HL-60 (cell line): ENCODE results near the gene SP2.
A peak's percentile ranks its signal among the peaks of the same experiment; 100 is the strongest.

ENCODE experiments used
- DNase-seq, 2 experiments: peaks; one replicate each; pipeline ENCODE4 v3.0.0-alpha.2; 2010 to 2020; ENCODE audit warnings: low read depth in 1 of 2, low spot score in 1 of 2
- H3K27ac ChIP-seq: fragments of 250-450 bp; sonication (Bioruptor Pico); replicated peaks from 2 replicates; pipeline ENCODE4 v1.5.1; 2020; ENCODE audit warnings: mild to moderate bottlenecking, moderate library complexity
- H3K27me3 ChIP-seq: fragments of 250-450 bp; sonication (Bioruptor Pico); 2 replicates; pipeline ENCODE4 v1.5.1; 2021; ENCODE audit warnings: mild to moderate bottlenecking, moderate library complexity; ENCODE audit not compliant: insufficient read depth, poor library complexity, severe bottlenecking
- H3K4me3 ChIP-seq: replicated peaks from 2 replicates; pipeline ENCODE4 v1.5.1; 2011; ENCODE audit warnings: mild to moderate bottlenecking, control low read depth, low read length; ENCODE audit not compliant: insufficient read depth
- GABPA ChIP-seq: IDR thresholded peaks from 2 replicates; pipeline ENCODE4 v1.6.1; 2012; ENCODE audit warnings: low read depth
- POLR2AphosphoS5 ChIP-seq: IDR thresholded peaks from 2 replicates; pipeline ENCODE4 v1.6.1; 2012; ENCODE audit warnings: low read depth
- SPI1 ChIP-seq: IDR thresholded peaks from 2 replicates; pipeline ENCODE4 v1.6.1; 2012; ENCODE audit warnings: low read depth, mild to moderate bottlenecking, borderline replicate concordance
- TF ChIP-seq, protein P1 (sequence below): IDR thresholded peaks from 2 replicates; pipeline ENCODE4 v1.6.1; 2012; ENCODE audit warnings: low read depth; ENCODE audit not compliant: insufficient replicate concordance
- TF ChIP-seq, protein P2 (sequence below): IDR thresholded peaks from one replicate; pipeline ENCODE4 v1.5.1; 2011; ENCODE audit warnings: low read length, control low read depth, inconsistent platforms; ENCODE audit not compliant: insufficient read depth

The SP2 gene

DNA sequence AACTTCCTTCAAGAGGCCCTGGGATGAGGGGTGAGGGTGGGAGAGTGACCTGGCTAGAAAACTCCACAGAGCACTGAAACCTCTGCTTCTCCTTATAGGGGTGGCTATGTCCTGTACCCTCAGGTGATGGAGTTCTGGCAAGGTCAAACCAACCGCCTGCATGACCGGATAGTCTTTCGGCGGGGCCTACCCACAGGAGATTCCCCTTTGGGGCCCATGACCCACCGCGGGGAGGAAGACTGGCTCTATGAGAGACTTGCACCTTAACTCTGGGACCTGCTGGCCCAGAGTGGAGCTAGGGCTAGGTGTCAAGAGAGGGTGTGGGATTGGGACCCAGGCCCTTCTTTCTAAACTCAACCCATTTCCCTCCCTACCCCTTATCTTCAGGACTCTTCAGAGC is 50.5 kb downstream of the SP2 start:
- Histone ChIP-seq H3K27me3 (no peaks in the 10 kb centered on the region), H3K4me3 (no peak overlapping the region), H3K27ac (no peak overlapping the region)
- TF ChIP-seq SPI1 (no peak), POLR2AphosphoS5 (no peak), GABPA (no peak)
- TF ChIP-seq, protein P1, sequence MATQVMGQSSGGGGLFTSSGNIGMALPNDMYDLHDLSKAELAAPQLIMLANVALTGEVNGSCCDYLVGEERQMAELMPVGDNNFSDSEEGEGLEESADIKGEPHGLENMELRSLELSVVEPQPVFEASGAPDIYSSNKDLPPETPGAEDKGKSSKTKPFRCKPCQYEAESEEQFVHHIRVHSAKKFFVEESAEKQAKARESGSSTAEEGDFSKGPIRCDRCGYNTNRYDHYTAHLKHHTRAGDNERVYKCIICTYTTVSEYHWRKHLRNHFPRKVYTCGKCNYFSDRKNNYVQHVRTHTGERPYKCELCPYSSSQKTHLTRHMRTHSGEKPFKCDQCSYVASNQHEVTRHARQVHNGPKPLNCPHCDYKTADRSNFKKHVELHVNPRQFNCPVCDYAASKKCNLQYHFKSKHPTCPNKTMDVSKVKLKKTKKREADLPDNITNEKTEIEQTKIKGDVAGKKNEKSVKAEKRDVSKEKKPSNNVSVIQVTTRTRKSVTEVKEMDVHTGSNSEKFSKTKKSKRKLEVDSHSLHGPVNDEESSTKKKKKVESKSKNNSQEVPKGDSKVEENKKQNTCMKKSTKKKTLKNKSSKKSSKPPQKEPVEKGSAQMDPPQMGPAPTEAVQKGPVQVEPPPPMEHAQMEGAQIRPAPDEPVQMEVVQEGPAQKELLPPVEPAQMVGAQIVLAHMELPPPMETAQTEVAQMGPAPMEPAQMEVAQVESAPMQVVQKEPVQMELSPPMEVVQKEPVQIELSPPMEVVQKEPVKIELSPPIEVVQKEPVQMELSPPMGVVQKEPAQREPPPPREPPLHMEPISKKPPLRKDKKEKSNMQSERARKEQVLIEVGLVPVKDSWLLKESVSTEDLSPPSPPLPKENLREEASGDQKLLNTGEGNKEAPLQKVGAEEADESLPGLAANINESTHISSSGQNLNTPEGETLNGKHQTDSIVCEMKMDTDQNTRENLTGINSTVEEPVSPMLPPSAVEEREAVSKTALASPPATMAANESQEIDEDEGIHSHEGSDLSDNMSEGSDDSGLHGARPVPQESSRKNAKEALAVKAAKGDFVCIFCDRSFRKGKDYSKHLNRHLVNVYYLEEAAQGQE, result no peak
- TF ChIP-seq, protein P2, sequence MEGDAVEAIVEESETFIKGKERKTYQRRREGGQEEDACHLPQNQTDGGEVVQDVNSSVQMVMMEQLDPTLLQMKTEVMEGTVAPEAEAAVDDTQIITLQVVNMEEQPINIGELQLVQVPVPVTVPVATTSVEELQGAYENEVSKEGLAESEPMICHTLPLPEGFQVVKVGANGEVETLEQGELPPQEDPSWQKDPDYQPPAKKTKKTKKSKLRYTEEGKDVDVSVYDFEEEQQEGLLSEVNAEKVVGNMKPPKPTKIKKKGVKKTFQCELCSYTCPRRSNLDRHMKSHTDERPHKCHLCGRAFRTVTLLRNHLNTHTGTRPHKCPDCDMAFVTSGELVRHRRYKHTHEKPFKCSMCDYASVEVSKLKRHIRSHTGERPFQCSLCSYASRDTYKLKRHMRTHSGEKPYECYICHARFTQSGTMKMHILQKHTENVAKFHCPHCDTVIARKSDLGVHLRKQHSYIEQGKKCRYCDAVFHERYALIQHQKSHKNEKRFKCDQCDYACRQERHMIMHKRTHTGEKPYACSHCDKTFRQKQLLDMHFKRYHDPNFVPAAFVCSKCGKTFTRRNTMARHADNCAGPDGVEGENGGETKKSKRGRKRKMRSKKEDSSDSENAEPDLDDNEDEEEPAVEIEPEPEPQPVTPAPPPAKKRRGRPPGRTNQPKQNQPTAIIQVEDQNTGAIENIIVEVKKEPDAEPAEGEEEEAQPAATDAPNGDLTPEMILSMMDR, result no peak
- DNase-seq, result no peak

DNA sequence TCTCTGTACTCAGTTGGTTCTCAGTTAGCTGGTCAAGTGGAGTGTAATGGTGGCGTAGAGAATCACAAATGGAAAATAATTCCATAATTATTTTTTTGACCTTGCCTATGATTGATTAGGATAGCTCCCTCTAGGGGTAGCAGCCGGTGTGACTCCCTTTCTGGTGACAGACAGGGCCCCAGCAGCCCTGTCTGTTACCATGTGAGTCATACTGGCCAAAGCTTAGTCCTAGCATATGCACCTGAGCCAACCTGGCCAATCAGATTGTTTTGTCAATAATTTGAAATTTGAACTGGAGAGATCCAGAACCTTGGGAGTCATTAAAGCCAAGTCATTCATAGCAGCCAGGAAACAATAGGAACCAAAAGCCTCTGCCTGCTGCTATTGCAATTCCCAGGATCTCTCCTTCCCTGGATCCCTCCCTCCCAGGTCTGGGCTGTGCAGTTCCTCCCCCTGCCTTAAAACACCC is 50.9 kb downstream of the SP2 start:
- Histone ChIP-seq H3K4me3 (no peak overlapping the region), H3K27ac (no peak overlapping the region), H3K27me3 (no peaks in the 10 kb centered on the region)
- TF ChIP-seq SPI1 (no peak), POLR2AphosphoS5 (no peak), GABPA (0 out of 2 replicates have a peak, but pooled peaks have one; percentile 8)
- TF ChIP-seq, protein P1, result no peak
- TF ChIP-seq, protein P2, result peak; percentile 87
- peak; percentile 67 to 73 for DNase-seq

DNA sequence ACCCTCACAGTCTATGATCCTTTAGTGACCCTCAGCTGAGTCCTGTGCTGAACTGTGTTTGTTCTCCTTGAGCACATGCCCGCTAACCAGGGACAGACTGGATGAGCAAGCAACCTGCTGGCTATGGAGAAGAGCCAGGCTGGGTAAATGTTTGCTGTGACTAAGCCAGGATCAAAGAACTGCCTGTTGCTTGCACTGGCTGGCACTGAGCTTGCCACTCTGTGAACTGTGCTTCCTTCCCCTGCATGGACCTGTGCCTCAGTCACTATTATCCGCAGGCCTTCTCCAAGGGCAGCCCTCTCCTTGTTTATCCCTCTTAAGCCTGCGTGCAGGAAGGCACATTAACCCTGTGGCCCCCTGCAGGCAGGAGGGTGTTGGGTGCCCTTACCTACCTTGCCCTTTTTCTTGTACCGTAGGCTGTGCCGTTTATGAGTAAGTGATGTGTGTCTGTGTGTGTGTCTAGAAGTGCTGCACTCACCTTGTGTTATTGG is 52.7 kb downstream of the SP2 start:
- Histone ChIP-seq H3K4me3 (no peak overlapping the region), H3K27ac (no peak overlapping the region), H3K27me3 (no peaks in the 10 kb centered on the region)
- DNase-seq, result no peak
- TF ChIP-seq POLR2AphosphoS5 (no peak), GABPA (no peak), SPI1 (no peak)
- TF ChIP-seq, protein P2, result no peak

DNA sequence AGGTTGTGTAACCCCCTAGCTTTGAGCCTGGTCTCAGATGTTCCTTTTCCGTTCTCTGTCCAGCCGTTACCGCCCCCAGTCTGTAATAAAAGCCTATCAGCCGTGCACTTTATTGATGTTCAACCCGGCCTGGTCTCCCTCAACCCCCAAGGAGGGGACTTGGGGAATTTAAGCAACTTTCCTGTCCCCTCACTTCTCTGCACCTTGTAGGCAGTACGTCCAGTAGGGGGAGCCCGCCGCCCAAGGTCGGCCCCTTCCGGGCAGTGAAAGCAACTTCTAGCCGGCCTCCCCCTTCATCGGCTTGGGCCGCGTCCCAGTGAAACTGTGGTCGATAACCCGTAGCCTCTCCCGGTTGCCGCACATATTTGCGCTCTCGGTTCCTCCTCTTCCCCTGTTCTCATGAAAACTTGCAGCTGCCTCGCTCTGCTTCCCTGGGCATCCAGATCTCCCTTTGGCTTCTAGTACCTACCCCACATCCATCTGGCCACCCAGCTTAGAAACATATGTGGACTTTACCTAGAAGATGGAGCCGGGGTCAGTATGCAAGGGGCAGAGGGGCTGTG is 53.2 kb downstream of the SP2 start:
- Histone ChIP-seq H3K27me3 (no peaks in the 10 kb centered on the region), H3K27ac (no peak overlapping the region), H3K4me3 (no peak overlapping the region)
- peak; percentile 63 to 84 for DNase-seq
- TF ChIP-seq SPI1 (no peak), GABPA (no peak), POLR2AphosphoS5 (no peak)
- TF ChIP-seq, protein P2, result peak; percentile 41
